Lung (tissue), 12 donors: ENCODE data around the gene MYD88. TPM values are rescaled to one million over a fixed set of nuclear protein-coding genes. Genes with fewer than 3 reads are reported as not detected.
A peak's percentile ranks its signal among the peaks of the same experiment; 100 is the strongest.

ENCODE experiments used
- ATAC-seq: fragments of 200-7000 bp; cut with Tn5 transposase; one replicate; pipeline ENCODE4 v1.9.1; 2020; ENCODE audit warnings: moderate number of reproducible peaks; ENCODE audit not compliant: insufficient read depth, low FRiP score
- DNase-seq, 3 donors: peaks; one replicate each; pipeline ENCODE4 v3.0.0-alpha.2; 2013 to 2017
- H3K27ac ChIP-seq, 2 donors: one replicate each; pipeline ENCODE4 v1.5.1; 2013; ENCODE audit warnings: mild to moderate bottlenecking in 2 of 2, moderate library complexity in 2 of 2, control low read depth in 1 of 2, inconsistent platforms in 1 of 2, low read depth in 1 of 2, low read length in 1 of 2
- H3K27me3 ChIP-seq, 3 donors: one replicate each; pipeline ENCODE4 v1.5.1; 2013; ENCODE audit warnings: low read length in 2 of 3; ENCODE audit not compliant: control insufficient read depth in 3 of 3, insufficient read depth in 3 of 3
- H3K36me3 ChIP-seq, 4 donors: one replicate each; pipeline ENCODE4 v1.5.1; 2013; ENCODE audit warnings: low read length in 4 of 4, mild to moderate bottlenecking in 1 of 4, moderate library complexity in 1 of 4; ENCODE audit not compliant: control insufficient read depth in 4 of 4, insufficient read depth in 4 of 4
- H3K4me1 ChIP-seq, 5 donors: one replicate each; pipeline ENCODE4 v1.5.1; 2013; ENCODE audit warnings: low read length in 5 of 5, mild to moderate bottlenecking in 2 of 5, moderate library complexity in 1 of 5; ENCODE audit not compliant: control insufficient read depth in 5 of 5, insufficient read depth in 5 of 5
- H3K4me3 ChIP-seq: one replicate; pipeline ENCODE4 v1.5.1; 2013; ENCODE audit warnings: mild to moderate bottlenecking, control low read depth, moderate library complexity
- H3K9ac ChIP-seq, 2 donors: one replicate each; pipeline ENCODE4 v1.5.1; 2013; ENCODE audit warnings: low read length in 2 of 2, control low read depth in 1 of 2; ENCODE audit not compliant: insufficient read depth in 1 of 2
- H3K9me3 ChIP-seq, 4 donors: one replicate each; pipeline ENCODE4 v1.5.1; 2013; ENCODE audit warnings: low read length in 3 of 4, mild to moderate bottlenecking in 1 of 4, moderate library complexity in 1 of 4; ENCODE audit not compliant: control insufficient read depth in 4 of 4, insufficient read depth in 3 of 4
- WGBS, 2 donors: extraction: QIAGEN DNeasy Blood & Tissue Kit; methylation state at CpG; one replicate each; pipeline ENCODE4 v1.1.7; 2013; 5-methylcytosine and 5-hydroxymethylcytosine counted together
- polyA plus RNA-seq, 2 donors: library from polyadenylated mRNA; stranded (reverse); fragments of 200-250 nt; gene quantifications; one replicate each; pipeline ENCODE4 v1.2.1, GENCODE V29; 2013
- total RNA-seq, 2 donors: library from RNA; depleted of rRNA in 1 of 2; stranded (reverse); fragments of >200 nt in 1 of 2; gene quantifications; one replicate each; pipeline ENCODE4 v1.2.1, GENCODE V29; 2014 to 2021
- TF ChIP-seq, protein P1 (sequence below): IDR thresholded peaks from 2 replicates; pipeline ENCODE4 v1.5.1; 2012; ENCODE audit warnings: mild to moderate bottlenecking; ENCODE audit errors: control extremely low read depth, extremely low read depth
- donor health status: control.
- donor health status: control.
- donor health status: Bipolar disorder and iron deficiency.
- donor health status: healthy.
- donor health status: DM: yes; HTN: yes; CAD: no.

Gene MYD88
- total and polyA plus RNA-seq, 4 donors: 32.5 to 145 (median 60.3) TPM

DNA sequence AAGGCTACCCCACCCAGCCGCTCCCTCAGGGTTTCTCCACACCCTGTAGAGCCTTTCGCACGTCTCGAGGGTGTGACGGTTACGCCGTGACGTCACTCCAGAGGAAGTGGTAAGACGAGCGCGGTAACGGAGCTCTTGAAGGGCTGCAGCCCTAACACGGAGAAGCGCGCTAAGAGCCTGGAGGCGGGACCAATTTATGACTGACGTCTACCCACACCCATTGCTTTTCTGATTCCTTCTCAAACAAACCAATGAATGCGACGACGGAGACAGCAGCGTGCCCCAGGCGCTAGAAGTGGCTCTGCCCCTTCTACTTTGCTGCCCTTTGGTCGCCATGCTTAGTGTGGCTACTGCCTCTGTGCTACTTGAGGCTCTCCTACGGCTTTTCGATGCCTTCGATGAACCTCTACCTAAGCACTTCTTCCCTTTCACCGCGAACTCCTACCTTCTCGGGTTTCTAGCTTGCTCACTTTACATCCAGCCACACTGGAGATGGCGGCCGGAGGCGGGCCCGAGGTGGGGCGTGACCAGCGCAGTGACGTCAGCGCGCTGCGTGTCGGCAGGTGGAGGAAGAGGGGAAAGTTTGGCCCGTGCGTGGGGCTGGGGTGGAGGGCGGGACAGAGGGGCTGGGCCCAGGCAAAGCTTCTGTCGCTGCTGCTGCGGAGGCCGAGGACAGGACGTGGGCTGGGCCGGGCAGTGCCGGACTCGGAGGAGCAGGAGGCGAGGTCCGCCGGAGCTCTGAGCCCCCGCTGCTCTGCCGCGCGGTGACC is 26.7 kb downstream of the MYD88 start, which contains the start of gene OXSR1:
Gene OXSR1, plus strand, starts transcription at position 586 of the 770 bp plus-strand sequence. CDS start 340 bp downstream, outside the sequence.
- 0% methylated on average over 53 to 57 of the region's 57 CpGs for WGBS, 2 donors

DNA sequence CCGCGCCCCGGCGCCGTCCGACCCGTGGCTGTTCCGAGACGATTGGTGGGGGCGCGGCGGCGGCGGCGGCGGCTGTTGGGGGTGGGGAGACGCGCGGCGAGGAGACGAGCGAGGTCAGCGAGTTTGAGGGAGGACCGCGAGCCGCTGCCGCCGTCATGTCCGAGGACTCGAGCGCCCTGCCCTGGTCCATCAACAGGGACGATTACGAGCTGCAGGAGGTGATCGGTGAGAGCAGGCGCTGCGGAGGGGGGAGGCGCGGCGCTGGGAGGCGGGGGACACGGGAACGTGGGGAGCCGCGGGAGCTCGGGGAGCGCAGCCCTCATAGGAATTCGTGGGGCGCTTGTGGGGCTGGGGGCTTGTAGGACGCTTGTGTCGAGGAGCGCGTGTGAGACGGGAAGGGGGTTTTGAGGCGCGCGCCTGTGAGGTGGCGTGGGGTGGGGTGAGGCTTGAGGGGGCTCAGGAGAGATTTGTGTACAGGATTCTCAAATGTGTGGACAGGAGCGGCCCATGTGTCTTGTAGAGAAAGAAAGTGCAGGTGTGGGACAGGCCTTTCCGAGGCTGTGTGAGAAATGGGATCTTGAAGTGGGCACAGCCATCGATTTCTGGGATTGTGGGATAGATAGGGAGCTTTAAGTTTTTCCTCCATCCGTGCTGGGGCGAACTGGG is 27.4 kb downstream of the MYD88 start:
- WGBS, 2 donors: 1% methylated on average over 46 to 62 of the region's 62 CpGs
- Histone ChIP-seq H3K27ac (peak overlapping the region; percentile 85 to 95), H3K9ac (peak overlapping the region; percentile 64 to 79)

More for the DNA sequence above, 26.7 kb downstream of the MYD88 start, which contains the start of gene OXSR1:
- Histone ChIP-seq H3K4me1 (peaks cover 0 to 8% (median 5%) of the 10 kb centered on the region in 5 donors), H3K27ac (peak within 1 kb of the TSS; percentile 96), H3K36me3 (no peaks in the 10 kb centered on the region), H3K27me3 (no peaks in the 10 kb centered on the region), H3K9me3 (no peaks in the 10 kb centered on the region), H3K9ac (peak within 1 kb of the TSS; percentile 87 to 96), H3K4me3 (peak within 1 kb of the TSS; percentile 77)
- ATAC-seq (peak; percentile 96), DNase-seq (peak; percentile 99 to 100 (median 100))
- TF ChIP-seq, protein P1, sequence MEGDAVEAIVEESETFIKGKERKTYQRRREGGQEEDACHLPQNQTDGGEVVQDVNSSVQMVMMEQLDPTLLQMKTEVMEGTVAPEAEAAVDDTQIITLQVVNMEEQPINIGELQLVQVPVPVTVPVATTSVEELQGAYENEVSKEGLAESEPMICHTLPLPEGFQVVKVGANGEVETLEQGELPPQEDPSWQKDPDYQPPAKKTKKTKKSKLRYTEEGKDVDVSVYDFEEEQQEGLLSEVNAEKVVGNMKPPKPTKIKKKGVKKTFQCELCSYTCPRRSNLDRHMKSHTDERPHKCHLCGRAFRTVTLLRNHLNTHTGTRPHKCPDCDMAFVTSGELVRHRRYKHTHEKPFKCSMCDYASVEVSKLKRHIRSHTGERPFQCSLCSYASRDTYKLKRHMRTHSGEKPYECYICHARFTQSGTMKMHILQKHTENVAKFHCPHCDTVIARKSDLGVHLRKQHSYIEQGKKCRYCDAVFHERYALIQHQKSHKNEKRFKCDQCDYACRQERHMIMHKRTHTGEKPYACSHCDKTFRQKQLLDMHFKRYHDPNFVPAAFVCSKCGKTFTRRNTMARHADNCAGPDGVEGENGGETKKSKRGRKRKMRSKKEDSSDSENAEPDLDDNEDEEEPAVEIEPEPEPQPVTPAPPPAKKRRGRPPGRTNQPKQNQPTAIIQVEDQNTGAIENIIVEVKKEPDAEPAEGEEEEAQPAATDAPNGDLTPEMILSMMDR: no peak

DNA sequence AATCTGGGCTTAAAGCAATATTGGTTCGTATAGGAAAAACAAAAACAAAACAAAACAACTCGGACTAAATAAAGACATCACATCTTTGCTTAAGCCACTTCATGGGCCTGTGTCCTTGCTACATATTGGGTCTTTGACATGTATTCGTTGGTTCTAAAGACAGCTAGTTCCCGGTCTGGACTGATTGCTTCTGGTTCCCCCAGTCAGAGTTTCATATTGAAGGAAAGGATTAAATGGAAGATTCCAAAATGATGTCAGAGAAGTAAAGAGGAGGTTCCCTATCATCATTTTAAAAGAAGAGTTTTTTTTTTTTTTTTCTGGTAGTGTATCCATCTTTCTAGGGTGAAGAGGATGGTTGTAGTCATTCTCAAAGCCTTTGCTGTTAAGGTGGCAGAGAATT is 29.1 kb downstream of the MYD88 start:
- H3K4me1 ChIP-seq: peaks cover 0 to 11% (median 5%) of the 10 kb centered on the region in 5 donors
- H3K4me3 ChIP-seq: no peak overlapping the region
- TF ChIP-seq, protein P1: no peak
- 84 to 86% methylated on average over 4 of the region's 4 CpGs for WGBS, 2 donors
- H3K9me3 ChIP-seq: no peaks in the 10 kb centered on the region
- DNase-seq (no peak), ATAC-seq (no peak)
- H3K27me3 ChIP-seq: no peaks in the 10 kb centered on the region
- no peak overlapping the region for H3K9ac ChIP-seq
- no peak overlapping the region for H3K27ac ChIP-seq
- no peaks in the 10 kb centered on the region for H3K36me3 ChIP-seq

More for the DNA sequence above, 27.4 kb downstream of the MYD88 start:
- TF ChIP-seq, protein P1: no peak
- Histone ChIP-seq H3K4me3 (peak overlapping the region; percentile 77), H3K36me3 (no peaks in the 10 kb centered on the region), H3K9me3 (no peaks in the 10 kb centered on the region), H3K4me1 (peaks cover 0 to 11% (median 5%) of the 10 kb centered on the region in 5 donors), H3K27me3 (no peaks in the 10 kb centered on the region)
- DNase-seq: no peak
- ATAC-seq: no peak
